GM21381 (cell line): ENCODE data around the gene PACS2.
"Not testable (repeated sequence)": the region's sequence is repeated elsewhere in the genome, so short reads cannot be mapped to it uniquely, and the experiment has no call there.

Source experiments
- ATAC-seq: cut with Tn5 transposase; IDR thresholded peaks from one replicate; pipeline ENCODE4 v1.9.1; 2021; ENCODE audit warnings: mild to moderate bottlenecking, moderate library complexity; ENCODE audit not compliant: unreplicated experiment

The PACS2 gene

GRCh38 chr14:105287249-105288102, 27.1 kb upstream of the PACS2 start:
- ATAC-seq = no peak

- not testable (repeated sequence) for ATAC-seq
Measured at GRCh38 chr14:105288936-105289335, 25.6 kb upstream of the PACS2 start.

- no peak for ATAC-seq
Measured at GRCh38 chr14:105290621-105291346, 23.8 kb upstream of the PACS2 start.

- ATAC-seq = peak; percentile 25
Measured at GRCh38 chr14:105292826-105293711, 21.5 kb upstream of the PACS2 start.

GRCh38 chr14:105294142-105294597, 20.4 kb upstream of the PACS2 start:
- ATAC-seq = peak; percentile 48

GRCh38 chr14:105297311-105297710, 17.2 kb upstream of the PACS2 start:
- not testable (repeated sequence) for ATAC-seq

- ATAC-seq = peak; percentile 10
Measured at GRCh38 chr14:105299654-105300541, 14.7 kb upstream of the PACS2 start.

- peak; percentile 80 for ATAC-seq
Measured at GRCh38 chr14:105300542-105301102, 13.9 kb upstream of the PACS2 start, which contains the start of gene BRF1. Gene BRF1, minus strand, starts transcription at chr14:105301001. Its CDS starts 372 bp downstream, at chr14:105300629.

GRCh38 chr14:105301103-105301914, 13.2 kb upstream of the PACS2 start:
- ATAC-seq = peak; percentile 56

- not testable (repeated sequence) for ATAC-seq
Measured at GRCh38 chr14:105301915-105302249, 12.7 kb upstream of the PACS2 start.

GRCh38 chr14:105303949-105304348, 10.6 kb upstream of the PACS2 start:
- no peak for ATAC-seq

- ATAC-seq = no peak
Measured at GRCh38 chr14:105304565-105304964, 10.0 kb upstream of the PACS2 start.

- no peak for ATAC-seq
Measured at GRCh38 chr14:105305345-105305744, 9.2 kb upstream of the PACS2 start.

- ATAC-seq = no peak
Measured at GRCh38 chr14:105305791-105306190, 8.8 kb upstream of the PACS2 start.

- no peak for ATAC-seq
Measured at GRCh38 chr14:105307052-105307727, 7.4 kb upstream of the PACS2 start.

GRCh38 chr14:105309371-105309770, 5.2 kb upstream of the PACS2 start:
- ATAC-seq = no peak

- ATAC-seq = no peak
Measured at GRCh38 chr14:105311838-105312237, 2.7 kb upstream of the PACS2 start.

- no peak for ATAC-seq
Measured at GRCh38 chr14:105312973-105313372, 1.6 kb upstream of the PACS2 start.
